GM10248 (cell line): ENCODE data around the gene TAGLN2.

ENCODE experiments used
- CTCF ChIA-PET: fragments of 300-600 bp; sonication (Branson Sonifier 250); formaldehyde crosslinking; extraction: SDS; loops from one replicate; lab custom pipeline; 2021; ENCODE audit warnings: antibody characterized with exemption; lab: Yijun Ruan, JAX
- POLR2A ChIA-PET: fragments of 350-650 bp; sonication (Branson Sonifier 250); formaldehyde crosslinking; extraction: SDS; loops from one replicate; lab custom pipeline; 2020; ENCODE audit warnings: antibody characterized with exemption; lab: Yijun Ruan, JAX
- DNase-seq: peaks from one replicate; pipeline ENCODE4 v3.0.0; 2012; ENCODE audit errors: extremely low spot score
- CTCF ChIP-seq: IDR thresholded peaks from 2 replicates; pipeline ENCODE4 v1.5.1; 2012; ENCODE audit warnings: mild to moderate bottlenecking, low read depth; ENCODE audit errors: extremely low read depth, missing control alignments, control extremely low read depth

The TAGLN2 gene

GRCh38 chr1:159941141-159941540, 15.8 kb upstream of the TAGLN2 start:
- no peak for DNase-seq

GRCh38 chr1:159940006-159940620, 14.8 kb upstream of the TAGLN2 start:
- no peak for TF ChIP-seq CTCF
- ChIA-PET POLR2A (no interaction called here), CTCF (interaction anchor here (1.0 to 13.3 kb wide), 5 partner anchors 12 to 312 kb away, joined by 3 to 232 read pairs (median 3); no protein-coding TSS in a partner anchor)
- no peak for DNase-seq

More at GRCh38 chr1:159941141-159941540, 15.8 kb upstream of the TAGLN2 start:
- TF ChIP-seq CTCF, result no peak
- ChIA-PET CTCF (interaction anchor here (1.1 to 13.3 kb wide), 2 partner anchors 50 to 65 kb away, joined by 3 to 232 read pairs; no protein-coding TSS in a partner anchor), POLR2A (no interaction called here)

- POLR2A ChIA-PET, result no interaction called here
- no peak for DNase-seq
- CTCF ChIA-PET, result interaction anchor here (1.0 to 13.3 kb wide), 5 partner anchors 12 to 312 kb away, joined by 3 to 232 read pairs (median 5); no protein-coding TSS in a partner anchor
- TF ChIP-seq CTCF, result no peak
These were observed 14.3 kb upstream of the TAGLN2 start for GRCh38 chr1:159939678-159940002.

- TF ChIP-seq CTCF, result no peak
- no peak for DNase-seq
- POLR2A ChIA-PET, result interaction anchor here (1.2 kb wide), 1 partner anchor 9 kb away, joined by 3 read pairs; no protein-coding TSS in a partner anchor
- CTCF ChIA-PET, result interaction anchor here (0.8 to 13.3 kb wide), 12 partner anchors 13 to 437 kb away, joined by 3 to 232 read pairs (median 6); partner anchors contain the start of gene TAGLN2
These were observed 13.8 kb upstream of the TAGLN2 start for GRCh38 chr1:159938905-159939677.

GRCh38 chr1:159938211-159938852, 13.0 kb upstream of the TAGLN2 start:
- no peak for TF ChIP-seq CTCF
- ChIA-PET POLR2A (interaction anchor here (1.2 kb wide), 1 partner anchor 8 kb away, joined by 3 read pairs; no protein-coding TSS in a partner anchor), CTCF (interaction anchor here (0.8 to 13.3 kb wide), 11 partner anchors 11 to 438 kb away, joined by 3 to 232 read pairs (median 7); partner anchors contain the start of gene TAGLN2)

More at GRCh38 chr1:159938211-159938852, 13.0 kb upstream of the TAGLN2 start:
- no peak for DNase-seq
